NCI-H82 treated with DMSO at 0.1 percent for 48 hours (cell line): Measurements from ENCODE around the gene TAF4.

Experiments used
- DNase-seq: peaks from one replicate; lab custom pipeline; 2025; ENCODE audit not compliant: unreplicated experiment; lab: John Stamatoyannopoulos, UW

Gene TAF4

DNA sequence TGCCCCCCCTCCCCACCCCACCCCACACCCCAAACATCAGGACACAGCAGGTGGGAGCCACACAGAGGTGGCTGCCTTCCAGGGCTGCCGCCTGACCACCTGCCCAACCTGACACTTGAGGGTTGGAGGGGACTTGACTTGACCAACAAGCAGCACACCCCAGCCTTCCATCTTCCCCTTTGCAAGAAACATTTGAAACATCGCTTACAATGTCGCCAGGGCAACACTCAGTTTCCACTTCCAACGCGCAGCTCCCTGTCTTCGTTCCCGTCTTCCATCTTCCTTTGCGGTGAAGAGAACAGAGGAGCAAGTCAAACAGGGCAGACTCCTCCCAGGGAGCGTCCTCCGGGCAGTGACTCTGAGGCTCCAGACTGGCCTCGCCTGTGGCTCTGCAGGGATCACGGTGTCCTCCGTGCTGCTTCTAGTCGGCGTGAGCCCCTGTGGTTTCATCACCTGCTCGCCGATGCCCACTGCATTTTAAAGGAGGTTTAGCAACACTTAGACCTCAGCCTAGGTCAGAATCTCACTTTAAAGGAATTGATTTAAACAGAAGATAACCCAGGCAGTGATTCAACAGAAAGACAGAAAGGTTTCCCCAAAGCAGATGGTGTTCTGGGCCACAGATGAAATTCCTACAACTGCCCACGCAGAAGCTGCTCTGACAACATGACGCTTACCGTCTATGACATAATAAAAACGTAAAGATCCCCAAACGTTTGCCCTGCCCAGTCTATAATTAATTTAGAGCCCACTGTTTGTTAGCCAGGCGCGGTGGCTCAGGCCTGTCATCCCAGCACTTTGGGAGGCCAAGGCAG is 130.8 kb downstream of the TAF4 start:
- DNase-seq: no peak

DNA sequence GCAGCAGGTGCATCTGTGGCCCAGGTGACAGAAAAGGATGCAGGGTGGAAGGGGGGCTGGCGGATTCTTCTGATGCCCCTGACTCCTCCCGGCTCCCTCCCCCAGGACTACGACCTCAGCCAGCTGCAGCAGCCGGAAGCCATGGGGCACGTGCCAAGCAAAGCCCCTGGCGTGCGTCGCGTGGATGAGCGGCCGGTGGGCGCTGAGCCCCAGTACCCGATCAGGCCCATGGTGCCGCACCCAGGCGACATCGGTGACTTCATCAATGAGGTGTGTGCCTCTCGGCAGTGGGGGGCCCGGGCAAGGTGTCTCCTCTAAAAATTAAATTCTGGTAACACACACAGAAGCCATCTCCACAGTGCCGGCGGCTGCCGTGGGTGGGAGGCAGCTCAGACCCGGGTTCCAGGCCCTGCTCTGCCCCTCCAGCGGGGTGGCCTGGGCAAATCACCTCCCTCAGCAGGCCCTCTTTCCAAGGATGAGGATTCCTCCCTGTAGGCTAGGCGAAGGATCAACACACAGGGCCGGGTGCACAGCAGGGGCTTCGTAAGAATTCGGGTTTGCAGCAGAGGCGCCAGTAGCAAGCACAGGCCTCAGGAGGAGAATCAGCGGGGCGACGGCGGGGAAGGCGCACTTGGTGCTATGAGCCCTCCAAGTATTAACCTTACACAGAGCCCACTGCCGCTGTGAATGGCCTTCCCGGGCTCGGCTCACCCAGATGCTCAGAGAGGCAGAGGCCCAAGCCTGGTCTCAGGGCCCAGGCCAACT is 131.5 kb downstream of the TAF4 start:
- no peak for DNase-seq

DNA sequence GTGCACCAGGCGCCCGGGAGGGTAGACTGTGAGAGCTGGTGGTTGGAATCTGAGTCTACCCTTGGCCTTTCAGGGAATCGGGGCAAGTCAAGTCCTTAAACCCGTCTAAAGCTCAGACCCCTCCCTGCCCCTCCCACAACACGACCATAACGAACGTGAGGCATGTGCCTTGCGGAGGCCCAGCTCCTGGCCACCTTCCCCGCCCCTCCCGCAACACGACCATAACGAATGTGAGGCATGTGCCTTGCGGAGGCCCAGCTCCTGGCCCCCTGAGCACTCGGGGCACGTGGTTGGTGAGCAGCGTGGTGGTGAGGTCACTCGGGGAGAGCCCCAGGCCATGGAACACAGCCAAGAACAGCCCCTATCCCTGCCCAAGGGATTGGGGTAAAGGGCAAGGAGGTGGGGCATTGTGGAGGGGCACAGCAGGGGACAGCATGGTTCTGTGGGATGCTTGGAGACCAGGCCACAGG is 132.2 kb downstream of the TAF4 start:
- DNase-seq: no peak

DNA sequence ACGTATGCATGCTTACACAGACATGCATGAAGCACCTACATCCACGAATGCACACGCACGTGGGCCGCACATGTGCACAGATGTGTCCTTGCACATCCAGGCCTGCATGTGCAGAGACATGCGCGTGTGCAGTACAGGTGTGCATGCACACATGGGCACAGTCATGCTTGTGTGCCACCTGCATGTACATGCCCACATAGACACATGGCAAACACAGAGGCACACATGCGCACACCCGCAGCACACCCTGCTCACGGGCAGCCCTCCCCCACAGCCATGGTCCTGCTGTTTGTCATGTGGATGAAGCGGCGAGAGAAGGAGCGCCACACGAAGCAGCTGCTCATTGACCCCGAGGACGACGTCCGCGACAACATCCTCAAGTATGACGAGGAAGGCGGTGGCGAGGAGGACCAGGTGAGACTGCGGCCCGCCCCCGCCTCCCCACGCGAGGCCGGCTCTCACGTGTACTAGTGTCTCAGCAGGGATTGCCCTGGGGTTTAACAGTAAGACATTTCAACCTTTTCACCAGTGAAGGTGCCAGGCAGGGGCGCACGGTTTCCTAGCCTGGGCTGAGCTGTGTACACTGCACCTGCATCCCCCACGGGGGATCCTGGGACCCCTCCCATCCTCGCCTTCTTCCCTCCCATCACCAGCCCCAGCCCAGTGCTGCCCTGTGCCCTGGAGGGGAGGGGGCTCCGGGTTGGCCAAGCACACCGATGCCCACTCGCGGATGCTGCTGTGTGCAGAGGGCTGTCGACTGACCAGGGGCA is 132.8 kb downstream of the TAF4 start:
- no peak for DNase-seq

DNA sequence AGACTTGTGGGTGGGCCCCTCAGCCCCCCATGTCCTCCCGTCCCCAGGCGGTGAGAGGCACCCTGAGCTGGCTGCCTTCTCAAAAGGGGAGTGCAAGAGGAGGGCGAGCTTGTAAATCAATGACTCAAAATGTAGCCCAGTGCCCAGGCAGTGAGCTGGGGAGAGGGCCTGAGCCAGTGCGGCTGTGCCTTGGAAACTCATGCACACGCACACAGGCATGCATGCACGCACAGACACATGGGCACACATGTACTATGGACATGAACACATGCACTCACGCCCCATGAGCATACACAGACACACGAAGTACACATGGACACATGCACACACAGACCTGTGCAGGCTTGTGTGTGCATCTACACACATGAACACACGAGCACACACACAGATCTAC is 133.5 kb downstream of the TAF4 start:
- DNase-seq: no peak

DNA sequence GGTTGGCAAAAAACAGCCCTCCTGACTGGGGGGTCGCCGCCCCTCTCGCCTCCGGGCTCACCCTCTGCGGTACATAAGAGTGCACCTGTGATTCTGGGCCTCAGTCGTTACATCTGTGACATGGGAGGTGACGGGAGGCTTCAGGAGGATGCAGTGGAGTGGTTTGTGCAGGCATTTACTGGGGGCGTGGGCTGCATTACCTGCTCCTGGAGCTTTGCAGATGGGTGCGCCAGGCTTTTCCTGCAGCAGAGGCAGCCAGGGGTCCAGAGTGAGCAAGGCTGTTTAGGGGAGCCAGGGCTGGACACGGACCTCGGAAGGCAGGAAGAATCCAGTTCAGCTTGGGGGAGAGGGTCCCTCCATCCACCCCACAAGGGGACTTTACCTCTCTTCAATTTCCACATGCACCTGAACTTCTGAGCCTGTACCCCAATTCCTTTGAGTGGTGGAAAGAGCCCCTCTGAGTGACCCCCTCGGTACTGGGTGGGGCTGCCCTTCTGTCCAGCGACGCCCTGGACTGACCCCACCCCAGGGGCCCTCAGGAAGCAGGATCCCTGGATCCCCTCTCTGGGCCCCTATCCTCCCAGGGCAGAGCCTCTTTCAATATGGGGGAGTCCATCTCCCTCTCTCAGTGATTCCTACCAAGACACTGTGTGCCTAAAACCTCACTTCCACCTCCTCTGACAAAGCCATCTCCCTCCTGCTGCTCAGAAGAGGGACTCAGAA is 134.0 kb downstream of the TAF4 start:
- no peak for DNase-seq

DNA sequence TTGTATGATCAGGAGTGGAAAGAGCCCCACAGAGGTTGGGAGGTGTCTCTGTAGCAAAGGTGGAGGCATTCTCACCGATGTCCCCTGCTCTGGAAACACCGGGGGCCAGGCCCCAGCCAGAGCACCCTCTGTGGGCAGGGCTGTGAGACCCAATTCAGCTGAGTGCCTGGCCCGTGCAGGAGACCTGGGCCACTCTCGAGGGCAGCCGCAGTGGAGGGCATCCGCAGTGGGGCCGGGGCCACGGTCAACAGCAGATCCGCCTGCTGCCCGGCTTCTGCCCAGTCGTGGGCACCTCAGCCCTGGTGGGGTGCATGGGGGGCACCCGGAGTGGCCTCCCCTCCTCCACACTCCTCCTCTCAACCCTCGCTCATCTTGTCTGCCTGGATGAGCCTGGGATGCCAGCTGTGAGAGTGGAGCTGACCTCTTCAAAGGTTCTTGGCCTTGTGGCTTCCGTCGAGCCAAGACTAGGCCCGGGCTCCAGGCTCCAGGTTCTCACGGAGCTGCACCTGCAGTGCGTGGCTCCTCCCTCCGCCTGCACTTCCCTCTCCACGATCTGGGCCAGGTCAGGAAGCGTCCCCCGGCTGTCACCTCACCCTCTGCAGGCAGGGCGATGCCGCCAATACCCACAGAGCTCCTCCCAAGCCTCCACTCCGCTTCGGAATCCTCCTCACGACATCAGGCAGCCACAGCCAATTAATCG is 134.8 kb downstream of the TAF4 start:
- no peak for DNase-seq

DNA sequence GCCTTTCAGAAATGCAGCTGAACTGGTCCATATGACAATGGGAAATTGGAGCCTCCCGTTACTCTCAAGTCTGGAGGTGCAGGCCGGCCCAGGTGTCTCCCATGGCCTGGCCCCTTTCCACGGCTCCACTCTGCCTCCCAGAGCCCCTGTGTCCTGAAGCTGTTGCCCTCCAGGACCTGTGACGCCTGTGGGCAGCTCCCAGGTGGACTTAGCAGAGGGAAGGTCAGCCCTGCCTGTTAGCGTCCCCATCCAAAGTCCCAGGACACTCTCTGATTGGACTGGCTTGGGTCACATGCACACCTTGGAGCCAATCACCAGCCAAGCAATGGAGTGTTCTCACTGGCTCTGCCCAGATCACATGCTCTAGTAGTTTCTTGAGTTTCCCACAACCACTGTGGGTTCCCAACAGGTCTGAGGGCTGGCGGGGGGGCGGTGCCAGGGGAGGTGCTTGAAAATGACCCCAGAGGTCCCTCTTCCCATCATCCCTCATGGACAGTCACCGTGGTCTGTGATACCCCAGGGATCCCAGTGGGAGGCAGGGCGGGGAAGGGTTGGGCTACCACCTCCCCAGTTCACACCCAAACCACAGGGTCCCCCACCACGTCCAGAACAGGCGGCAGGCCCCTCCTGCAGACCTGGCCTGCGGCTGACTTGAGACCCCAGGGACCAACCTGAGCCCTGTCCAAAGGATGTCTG is 135.6 kb downstream of the TAF4 start:
- no peak for DNase-seq

DNA sequence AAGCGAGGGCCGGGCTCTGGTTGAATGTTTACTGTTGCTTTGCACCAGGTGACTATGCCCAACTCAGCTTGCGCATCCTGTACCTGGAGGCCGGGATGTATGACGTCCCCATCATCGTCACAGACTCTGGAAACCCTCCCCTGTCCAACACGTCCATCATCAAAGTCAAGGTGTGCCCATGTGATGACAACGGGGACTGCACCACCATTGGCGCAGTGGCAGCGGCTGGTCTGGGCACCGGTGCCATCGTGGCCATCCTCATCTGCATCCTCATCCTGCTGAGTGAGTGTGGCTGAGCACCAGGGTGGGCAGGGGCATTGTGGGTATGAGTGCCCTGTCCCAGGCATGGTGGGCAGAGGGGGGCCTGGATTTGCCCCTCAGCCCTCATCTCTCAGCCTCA is 136.1 kb downstream of the TAF4 start:
- no peak for DNase-seq

DNA sequence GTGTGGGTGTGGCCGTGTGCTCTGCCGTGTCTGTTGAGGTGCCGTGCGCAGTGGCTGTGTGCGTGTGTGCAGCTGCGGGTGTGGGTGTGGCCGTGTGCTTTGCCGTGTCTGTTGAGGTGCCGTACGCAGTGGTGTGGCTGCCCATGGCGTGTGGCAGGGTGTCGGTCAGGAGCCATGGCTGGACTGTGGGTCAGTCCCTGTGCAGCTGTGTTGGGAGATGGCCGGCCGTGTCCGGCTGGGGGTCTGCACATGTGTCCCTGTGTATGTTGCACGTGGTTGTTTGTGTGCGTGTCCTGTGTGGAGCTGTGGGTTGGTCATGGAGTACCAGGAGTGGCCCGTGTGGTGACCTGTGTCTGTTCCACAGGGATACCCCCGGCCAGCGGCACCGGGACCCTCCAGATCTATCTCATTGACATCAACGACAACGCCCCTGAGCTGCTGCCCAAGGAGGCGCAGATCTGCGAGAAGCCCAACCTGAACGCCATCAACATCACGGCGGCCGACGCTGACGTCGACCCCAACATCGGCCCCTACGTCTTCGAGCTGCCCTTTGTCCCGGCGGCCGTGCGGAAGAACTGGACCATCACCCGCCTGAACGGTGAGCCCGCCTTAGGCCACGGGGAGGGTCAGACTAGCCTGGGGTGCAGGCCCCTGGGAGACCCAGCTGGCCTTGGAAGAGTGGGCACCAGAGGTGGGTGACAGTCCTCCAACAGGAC is 137.7 kb downstream of the TAF4 start:
- no peak for DNase-seq

DNA sequence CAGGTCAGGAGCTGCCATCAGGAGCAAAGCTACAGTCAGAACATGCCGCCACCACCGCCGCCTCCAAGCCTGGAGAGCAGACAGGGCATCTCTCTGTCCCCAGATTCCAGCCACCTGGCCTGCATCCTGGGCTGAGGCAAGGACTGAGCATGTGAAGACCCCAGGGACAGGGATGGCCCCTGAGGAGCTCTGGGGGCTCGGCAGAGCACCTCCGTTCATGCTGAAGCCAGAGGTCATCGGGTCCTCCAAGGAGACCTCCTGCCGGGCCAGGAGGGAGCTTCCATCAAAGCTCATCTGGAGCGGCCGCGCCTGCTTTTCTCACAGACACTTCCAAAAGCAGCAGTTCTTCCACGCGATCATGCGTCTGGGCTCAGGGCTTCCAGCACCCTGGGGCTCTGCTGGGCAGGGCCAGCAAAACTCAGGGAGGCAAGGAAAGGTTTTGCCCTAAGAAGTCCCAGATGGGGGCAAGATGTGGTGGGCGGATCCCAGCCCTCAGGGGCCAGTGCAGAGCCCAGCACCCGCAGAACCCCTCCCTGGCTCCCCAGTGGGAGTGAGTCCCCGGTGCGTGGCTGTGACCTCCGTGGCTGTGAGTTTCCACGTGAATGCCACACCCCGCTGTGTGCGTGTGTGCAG is 138.4 kb downstream of the TAF4 start:
- no peak for DNase-seq

DNA sequence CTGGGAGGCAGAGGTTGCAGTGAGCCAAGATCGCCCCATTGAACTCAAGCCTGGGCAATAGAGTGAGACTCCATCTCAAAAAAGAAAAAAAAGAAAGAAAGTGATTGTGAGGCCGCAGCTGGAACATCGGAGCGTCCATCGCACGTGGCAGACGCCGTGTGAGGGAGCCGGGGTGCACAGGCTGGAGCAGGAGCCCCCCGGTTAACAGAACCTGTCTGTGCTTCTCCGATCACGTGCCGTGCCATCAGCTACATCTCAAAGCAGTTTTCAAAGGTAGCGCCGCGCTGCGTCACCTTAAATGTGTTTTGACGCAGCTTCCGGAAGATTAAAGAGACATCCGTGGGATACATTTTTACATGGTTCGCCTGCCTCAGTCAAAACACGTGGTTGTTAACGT is 138.9 kb downstream of the TAF4 start:
- no peak for DNase-seq

DNA sequence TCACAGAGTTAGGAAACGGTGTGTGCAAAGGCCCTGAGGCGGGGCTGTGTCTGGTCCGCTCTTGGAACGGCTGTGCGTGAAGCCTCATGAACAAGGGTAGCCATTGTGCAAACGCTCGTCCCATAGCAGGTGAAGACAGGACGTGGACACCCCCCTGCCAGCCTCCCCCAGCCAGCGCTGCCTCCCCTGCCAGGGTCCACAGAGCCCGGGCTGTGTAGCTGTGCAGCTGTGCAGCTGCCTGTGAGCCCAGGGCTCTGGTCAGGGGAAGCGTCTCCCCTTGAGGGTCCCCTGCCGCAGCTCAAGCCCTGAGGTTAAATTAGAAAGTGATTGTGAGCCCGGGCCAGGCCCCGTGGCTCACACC is 139.4 kb downstream of the TAF4 start:
- no peak for DNase-seq

DNA sequence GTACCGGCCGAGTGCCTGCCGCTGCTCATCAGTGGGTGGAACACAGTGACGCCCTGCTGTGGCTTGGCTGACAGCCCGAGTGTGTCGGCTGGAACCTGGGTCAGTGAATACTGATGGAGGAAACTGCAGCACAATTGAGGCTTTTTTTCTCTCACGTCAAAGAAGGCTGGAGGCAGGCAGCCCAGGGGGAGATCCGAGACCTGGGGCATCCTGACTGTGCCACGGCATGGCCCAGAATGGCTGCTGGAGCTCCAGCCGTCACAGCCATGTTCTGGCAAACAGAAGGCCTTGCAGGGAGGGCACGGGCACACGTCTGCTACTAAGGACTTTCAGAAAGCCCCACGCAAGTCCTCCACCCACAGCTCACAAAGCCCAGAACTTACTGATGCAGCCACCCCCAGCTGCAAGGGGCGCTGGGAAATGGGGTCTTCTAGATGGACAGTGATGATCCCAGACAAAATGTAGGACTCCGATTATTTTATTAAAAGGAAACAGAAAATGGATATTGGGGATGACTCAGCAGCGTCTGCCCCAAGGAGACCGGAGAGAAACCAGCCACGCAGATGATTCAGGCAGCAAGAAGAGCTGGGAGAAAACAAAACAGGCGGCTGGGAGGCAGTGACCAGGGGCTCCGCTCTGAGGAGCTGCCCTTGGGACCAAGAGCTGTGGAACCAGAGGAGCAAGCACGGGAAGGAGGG is 140.0 kb downstream of the TAF4 start:
- DNase-seq: no peak

DNA sequence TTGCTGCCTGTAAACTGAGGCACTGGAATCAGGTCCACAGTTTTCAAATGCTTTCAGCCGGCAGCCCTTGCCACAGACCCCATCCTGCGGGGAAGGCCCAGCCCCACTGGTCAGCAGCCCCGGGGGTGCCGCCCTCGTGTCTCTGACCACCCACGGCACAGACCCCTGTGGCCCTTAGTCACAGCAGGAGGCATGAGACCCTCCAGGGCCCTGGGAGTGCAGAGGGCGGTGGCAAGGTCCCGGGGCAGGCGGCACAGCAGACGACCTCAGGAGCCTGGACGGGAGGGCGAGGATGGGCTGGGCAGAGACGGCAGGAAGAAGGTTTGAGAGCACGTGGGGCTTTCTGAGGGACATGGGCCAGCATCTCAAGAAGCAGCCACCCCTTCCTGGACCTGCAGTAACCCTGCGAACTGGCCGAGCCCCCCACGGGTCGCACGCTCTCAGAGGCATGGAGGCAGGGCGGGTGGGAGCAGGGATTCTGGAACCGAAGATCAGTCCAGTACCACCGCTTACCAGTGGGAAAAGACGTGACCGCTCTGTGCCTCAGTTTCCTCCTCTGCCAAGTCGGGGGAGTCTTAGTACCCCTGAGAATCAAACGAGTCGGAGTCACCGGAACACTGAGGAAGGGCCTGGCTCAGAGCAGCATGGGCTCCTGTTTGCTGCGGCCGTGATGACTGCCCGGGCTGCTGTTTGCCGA is 140.7 kb downstream of the TAF4 start:
- DNase-seq: no peak
